Measurements from ENCODE around the gene WASHC3. TPM values are rescaled to one million over a fixed set of nuclear protein-coding genes. Genes with fewer than 3 reads are reported as not detected.

WASHC3 gene
- total RNA-seq, 2 experiments from 2014 or later: 46.7 to 58.6 TPM

DNA sequence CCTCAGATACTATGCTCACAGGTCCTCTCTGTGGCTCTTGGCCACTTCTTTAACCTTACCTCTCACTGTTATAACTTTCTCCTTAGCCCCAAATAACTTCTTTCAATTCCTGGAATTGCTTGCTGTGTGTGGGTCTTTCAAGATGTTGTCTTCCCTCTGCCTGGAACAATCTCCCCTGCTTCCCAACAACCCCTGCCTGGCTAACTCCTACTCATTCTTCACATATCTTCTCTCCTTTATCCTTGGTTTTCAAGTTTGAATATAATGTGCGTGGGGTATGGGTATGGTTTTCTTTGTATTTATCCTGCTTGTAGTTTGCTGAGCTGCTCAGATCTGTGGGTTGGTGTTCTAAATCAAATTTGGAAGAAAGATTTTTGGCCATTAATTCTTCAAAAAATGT lies 2.7 kb upstream of the WASHC3 start:
- no peak for DNase-seq
- Mint-ChIP-seq H3K4me1 (peaks cover 46% of the 10 kb centered on the region), H3K27me3 (no peaks in the 10 kb centered on the region), H3K36me3 (ENCODE audit: low read depth) (peaks cover 11% of the 10 kb centered on the region), H3K4me3 (no peak overlapping the region), H3K27ac (no peak overlapping the region), H3K9me3 (peaks cover 2% of the 10 kb centered on the region)
- CTCF ChIA-PET: interaction anchor here (1.2 kb wide), 1 partner anchor 122 kb away, joined by 3 read pairs; no protein-coding TSS in a partner anchor
- POLR2A ChIA-PET: no interaction called here

DNA sequence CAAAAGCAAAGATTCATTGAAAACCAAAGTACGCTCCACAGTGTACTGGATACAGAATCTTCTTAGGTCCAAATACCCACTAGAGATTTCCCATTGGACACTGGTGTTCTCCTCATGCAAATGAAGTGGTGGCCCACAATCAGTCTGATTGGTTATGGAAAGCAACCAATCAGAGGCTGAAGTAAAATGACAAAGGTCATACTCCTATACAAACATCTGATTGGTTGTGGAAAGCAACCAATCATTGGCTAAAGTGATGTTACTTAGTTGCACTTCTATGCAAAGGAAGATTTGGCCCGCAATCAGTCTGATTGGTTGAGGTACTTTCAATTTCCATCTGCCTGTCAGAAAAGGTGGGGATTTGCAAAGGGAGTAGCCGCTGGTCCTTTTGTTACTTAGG lies 1.3 kb upstream of the WASHC3 start:
- Mint-ChIP-seq H3K36me3 (ENCODE audit: low read depth) (peaks cover 22% of the 10 kb centered on the region), H3K9me3 (peaks cover 2% of the 10 kb centered on the region), H3K27ac (no peak overlapping the region), H3K4me3 (no peak overlapping the region), H3K4me1 (peaks cover 51% of the 10 kb centered on the region), H3K27me3 (no peaks in the 10 kb centered on the region)
- ChIA-PET POLR2A (no interaction called here), CTCF (no interaction called here)
- no peak for DNase-seq

DNA sequence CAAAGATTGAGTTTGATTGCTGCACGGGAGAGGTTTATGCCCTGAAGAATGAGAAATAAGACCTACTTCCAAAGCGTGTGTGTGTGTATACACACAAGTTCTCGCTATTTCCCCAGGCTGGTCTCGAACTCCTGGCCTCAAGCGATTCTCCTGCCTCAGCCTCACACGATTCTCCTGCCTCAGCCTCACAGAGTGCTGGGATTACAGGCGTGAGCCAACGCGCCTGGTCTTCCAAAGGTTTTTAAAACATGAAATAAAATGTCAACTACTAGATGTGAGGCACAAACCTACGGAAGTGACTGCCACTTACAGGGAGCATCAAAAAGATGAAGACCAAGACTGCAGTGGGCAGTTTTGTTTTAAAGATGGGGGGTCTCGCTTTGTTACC lies 622 bp upstream of the WASHC3 start:
- Mint-ChIP-seq H3K36me3 (ENCODE audit: low read depth) (peaks cover 28% of the 10 kb centered on the region), H3K27ac (peak overlapping the region; percentile 99), H3K4me1 (peaks cover 58% of the 10 kb centered on the region), H3K4me3 (peak overlapping the region; percentile 93), H3K9me3 (peaks cover 2% of the 10 kb centered on the region), H3K27me3 (no peaks in the 10 kb centered on the region)
- POLR2A ChIA-PET: no interaction called here
- DNase-seq: no peak
- CTCF ChIA-PET: interaction anchor here (0.8 to 1.2 kb wide), 2 partner anchors 9 to 19 kb away, joined by 3 to 4 read pairs; no protein-coding TSS in a partner anchor

DNA sequence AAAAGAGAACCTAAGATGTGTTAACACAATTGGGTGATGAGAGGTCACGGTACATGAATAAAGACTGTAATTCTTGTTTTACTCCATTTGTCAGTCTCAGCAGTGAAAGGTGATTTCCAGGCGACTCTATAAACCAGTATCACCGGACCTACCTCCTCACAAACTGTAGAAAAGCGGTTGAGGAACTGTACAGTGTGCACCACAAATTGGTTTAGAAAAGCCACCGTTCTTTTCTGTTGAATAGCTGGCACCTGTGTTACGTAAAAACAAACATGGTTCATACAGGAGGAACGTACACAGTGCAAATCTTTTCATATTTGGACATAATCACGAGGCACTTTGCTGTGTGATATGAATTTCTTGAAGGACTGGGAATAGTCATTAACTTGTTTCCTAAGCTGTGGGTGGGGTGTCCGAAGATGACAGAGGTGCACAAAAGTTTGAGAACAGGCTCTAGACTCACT lies 663 bp downstream of the WASHC3 start:
- H3K27me3 Mint-ChIP-seq: no peaks in the 10 kb centered on the region
- H3K36me3 Mint-ChIP-seq (ENCODE audit: low read depth): peaks cover 41% of the 10 kb centered on the region
- peaks cover 61% of the 10 kb centered on the region for H3K4me1 Mint-ChIP-seq
- ChIA-PET CTCF (interaction anchor here (0.6 to 1.4 kb wide), 4 partner anchors 9 to 118 kb away, joined by 3 to 5 read pairs (median 4); no protein-coding TSS in a partner anchor), POLR2A (no interaction called here)
- peak overlapping the region; percentile 99 for H3K27ac Mint-ChIP-seq
- peaks cover 2% of the 10 kb centered on the region for H3K9me3 Mint-ChIP-seq
- H3K4me3 Mint-ChIP-seq: peak overlapping the region; percentile 93
- DNase-seq: peak; percentile 41

DNA sequence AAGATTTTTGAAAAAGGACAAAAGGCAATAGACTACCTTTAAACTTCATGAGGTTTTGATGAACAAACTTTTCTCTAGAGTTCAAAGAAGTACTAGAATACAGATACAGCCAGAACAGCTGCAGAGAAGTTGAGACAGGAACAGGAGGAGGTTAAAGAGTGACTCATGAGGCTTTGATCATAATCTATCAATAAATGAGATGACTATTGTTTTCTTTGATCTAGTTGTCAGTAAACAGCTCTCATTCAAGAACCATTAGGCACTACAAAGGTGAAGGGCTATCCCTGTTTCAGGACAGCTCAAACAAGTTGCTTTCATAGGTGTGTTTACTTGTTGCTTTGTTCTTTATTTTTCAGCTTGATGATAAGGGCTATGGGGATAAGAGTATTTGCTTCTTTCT lies 2.4 kb downstream of the WASHC3 start:
- Mint-ChIP-seq H3K4me1 (peaks cover 64% of the 10 kb centered on the region), H3K27ac (peak overlapping the region; percentile 89), H3K36me3 (ENCODE audit: low read depth) (peaks cover 54% of the 10 kb centered on the region), H3K27me3 (no peaks in the 10 kb centered on the region), H3K9me3 (peaks cover 2% of the 10 kb centered on the region), H3K4me3 (peak overlapping the region; percentile 37)
- ChIA-PET CTCF (interaction anchor here (1.2 to 1.5 kb wide), 2 partner anchors 92 to 229 kb away, joined by 3 to 4 read pairs; partner anchors contain the start of gene GNPTAB), POLR2A (no interaction called here)
- peak; percentile 45 for DNase-seq

DNA sequence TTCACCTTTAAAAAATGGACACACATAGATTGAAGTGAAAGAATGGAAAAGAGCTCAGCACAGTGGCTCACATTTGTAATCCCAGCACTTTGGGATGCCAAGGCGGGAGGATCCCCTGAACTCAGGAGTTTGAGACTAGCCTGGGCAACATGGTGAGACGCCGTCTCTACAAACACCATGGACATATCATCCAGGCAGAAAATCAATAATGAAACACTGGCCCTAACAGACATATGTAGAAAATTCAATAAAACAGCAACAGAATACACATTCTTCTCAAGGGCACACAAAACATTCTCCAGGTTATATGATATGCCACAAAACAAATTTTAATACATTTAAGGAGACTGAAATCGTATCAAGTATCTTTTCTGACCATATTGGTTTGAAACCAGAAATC lies 7.4 kb downstream of the WASHC3 start:
- Mint-ChIP-seq H3K4me1 (peaks cover 40% of the 10 kb centered on the region), H3K27ac (no peak overlapping the region), H3K4me3 (no peak overlapping the region), H3K36me3 (ENCODE audit: low read depth) (peaks cover 67% of the 10 kb centered on the region), H3K9me3 (no peaks in the 10 kb centered on the region), H3K27me3 (no peaks in the 10 kb centered on the region)
- ChIA-PET CTCF (interaction anchor here (0.8 kb wide), 1 partner anchor 8 kb away, joined by 3 read pairs; the partner anchor contains the start of gene WASHC3), POLR2A (no interaction called here)
- no peak for DNase-seq

DNA sequence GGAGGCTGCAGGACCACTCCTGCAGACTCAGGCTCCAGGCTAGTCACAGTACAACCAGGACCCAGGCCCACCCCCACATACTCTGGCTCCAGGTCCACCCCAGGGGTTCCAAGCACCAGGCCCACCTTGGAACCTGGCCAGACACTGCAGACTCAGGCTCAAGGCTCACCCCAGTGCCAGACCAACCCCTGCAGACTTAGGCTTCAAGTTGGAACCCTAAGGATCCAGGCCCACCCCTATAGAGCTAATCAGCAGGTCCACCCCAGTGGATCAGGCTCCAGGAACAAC lies 8.8 kb downstream of the WASHC3 start:
- H3K4me3 Mint-ChIP-seq: no peak overlapping the region
- peaks cover 62% of the 10 kb centered on the region for H3K36me3 Mint-ChIP-seq (ENCODE audit: low read depth)
- ChIA-PET CTCF (interaction anchor here (0.6 to 2.1 kb wide), 3 partner anchors 8 to 91 kb away, joined by 3 to 5 read pairs (median 5); partner anchors contain the start of gene WASHC3), POLR2A (no interaction called here)
- H3K9me3 Mint-ChIP-seq: no peaks in the 10 kb centered on the region
- DNase-seq: no peak
- no peaks in the 10 kb centered on the region for H3K27me3 Mint-ChIP-seq
- H3K27ac Mint-ChIP-seq: no peak overlapping the region
- H3K4me1 Mint-ChIP-seq: peaks cover 29% of the 10 kb centered on the region

DNA sequence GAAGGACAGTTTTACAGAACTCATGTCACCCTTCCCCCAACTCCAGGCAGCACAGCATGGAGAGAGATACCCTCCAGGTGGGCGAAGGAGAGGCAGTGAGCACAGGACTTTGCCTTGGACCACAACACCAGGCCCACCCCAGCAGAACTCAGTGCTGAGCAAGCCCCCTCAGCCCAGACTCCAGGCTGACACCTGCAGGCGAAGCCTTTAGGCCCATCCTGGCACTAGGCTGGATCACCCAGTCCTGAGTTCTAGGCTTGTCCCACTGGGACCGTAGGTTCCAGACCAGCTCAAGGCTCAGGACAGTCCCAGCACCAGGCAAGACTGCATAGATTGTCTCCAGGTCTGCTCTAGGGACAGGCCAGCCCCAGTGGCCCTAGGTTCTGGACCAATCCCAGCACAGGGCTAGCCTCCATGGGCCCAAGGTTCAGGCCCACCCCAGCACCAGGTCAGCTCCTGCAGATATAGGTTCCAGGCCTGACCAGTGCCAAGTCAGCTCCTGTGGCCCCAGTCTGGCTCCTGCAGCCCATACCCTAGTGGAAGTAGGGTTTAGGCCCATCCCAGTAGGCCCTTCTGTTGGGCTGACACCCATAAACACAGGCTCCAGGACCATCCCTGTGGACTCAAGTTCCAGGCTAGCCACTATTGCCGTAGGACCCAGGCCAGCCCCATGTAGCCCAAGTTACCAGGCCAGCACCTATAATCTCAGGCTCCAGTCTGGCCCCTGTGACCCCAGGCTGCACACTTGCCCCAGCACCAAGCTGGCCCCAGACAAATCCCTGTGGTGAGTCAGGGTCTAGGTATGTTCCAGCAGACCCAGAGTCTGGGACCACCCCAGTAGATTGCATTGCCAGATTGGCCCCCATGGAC lies 9.4 kb downstream of the WASHC3 start:
- Mint-ChIP-seq H3K4me1 (peaks cover 23% of the 10 kb centered on the region), H3K27me3 (no peaks in the 10 kb centered on the region), H3K4me3 (no peak overlapping the region), H3K9me3 (no peaks in the 10 kb centered on the region), H3K36me3 (ENCODE audit: low read depth) (peaks cover 58% of the 10 kb centered on the region), H3K27ac (no peak overlapping the region)
- no peak for DNase-seq
- POLR2A ChIA-PET: no interaction called here
- CTCF ChIA-PET: interaction anchor here (0.6 to 2.1 kb wide), 4 partner anchors 9 to 91 kb away, joined by 3 to 5 read pairs (median 4); partner anchors contain the start of gene WASHC3

DNA sequence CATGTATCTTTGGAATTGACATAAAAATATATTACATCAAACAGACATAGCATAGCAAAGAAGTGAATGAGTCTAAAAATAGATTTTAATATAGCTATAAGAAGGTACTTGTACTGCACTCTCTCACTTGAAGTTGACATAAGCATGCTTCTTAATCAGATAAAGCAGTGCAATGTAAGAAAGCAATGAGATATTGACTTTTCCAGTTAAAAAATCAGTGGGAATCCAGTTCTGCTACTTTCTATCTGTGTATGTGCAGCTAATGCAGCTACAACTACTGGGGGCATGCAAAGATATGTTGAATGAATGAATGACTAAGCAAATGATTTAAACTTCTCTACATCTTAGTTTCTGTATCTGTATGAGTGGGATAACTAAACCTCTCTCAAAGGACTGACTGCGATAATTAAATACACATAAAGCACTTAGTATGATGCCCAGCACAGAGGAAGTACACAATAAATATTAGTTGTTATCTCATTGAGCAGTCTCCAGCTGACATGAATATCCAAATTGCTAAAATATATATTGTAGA lies 10.3 kb downstream of the WASHC3 start:
- Mint-ChIP-seq H3K27ac (no peak overlapping the region), H3K4me1 (peaks cover 21% of the 10 kb centered on the region), H3K9me3 (no peaks in the 10 kb centered on the region), H3K27me3 (no peaks in the 10 kb centered on the region), H3K4me3 (no peak overlapping the region), H3K36me3 (ENCODE audit: low read depth) (peaks cover 51% of the 10 kb centered on the region)
- ChIA-PET CTCF (interaction anchor here (1.2 to 2.1 kb wide), 2 partner anchors 10 to 25 kb away, joined by 3 to 5 read pairs; partner anchors contain the start of gene WASHC3), POLR2A (no interaction called here)
- no peak for DNase-seq

DNA sequence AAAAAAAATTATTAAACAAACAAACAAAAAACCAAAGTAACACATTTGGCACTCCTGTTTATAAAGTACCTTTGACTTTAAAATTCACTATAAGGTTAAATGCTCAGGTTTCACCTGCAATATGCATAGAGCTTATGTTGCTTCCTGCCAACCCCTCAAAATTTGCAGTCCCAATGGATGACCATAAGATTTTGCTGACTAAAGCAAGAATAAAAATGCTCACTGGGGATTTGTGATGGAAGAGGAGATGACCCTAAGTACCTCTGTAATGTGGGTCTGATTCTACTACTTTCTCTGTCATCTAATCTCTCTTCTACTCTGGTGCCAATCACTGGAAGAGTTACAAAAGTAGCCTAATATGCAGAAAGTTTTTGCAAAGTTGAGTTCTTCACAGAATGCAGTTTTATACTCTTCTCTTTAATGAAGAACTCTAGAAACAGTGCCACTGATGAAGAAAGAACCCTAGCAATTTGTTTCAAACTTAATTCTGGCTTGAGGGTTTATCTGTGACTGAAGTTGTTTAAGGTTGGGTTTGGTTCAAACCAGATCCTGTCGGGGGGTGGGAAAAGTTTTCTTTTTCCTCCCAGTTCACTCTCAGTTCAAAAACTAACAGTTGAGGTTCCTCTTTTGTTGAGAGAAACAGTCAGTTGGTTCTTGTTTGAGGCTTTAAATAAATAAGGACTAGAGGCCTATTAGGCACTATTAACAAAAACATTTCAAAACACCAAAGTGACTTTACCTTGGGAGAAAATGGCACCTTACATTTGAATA lies 10.9 kb downstream of the WASHC3 start:
- CTCF ChIA-PET: interaction anchor here (1.2 to 2.1 kb wide), 2 partner anchors 11 to 24 kb away, joined by 3 to 5 read pairs; partner anchors contain the start of gene WASHC3
- POLR2A ChIA-PET: no interaction called here
- H3K9me3 Mint-ChIP-seq: no peaks in the 10 kb centered on the region
- H3K4me1 Mint-ChIP-seq: peaks cover 20% of the 10 kb centered on the region
- H3K27me3 Mint-ChIP-seq: no peaks in the 10 kb centered on the region
- H3K4me3 Mint-ChIP-seq: no peak overlapping the region
- DNase-seq: no peak
- H3K27ac Mint-ChIP-seq: no peak overlapping the region
- H3K36me3 Mint-ChIP-seq (ENCODE audit: low read depth): peaks cover 45% of the 10 kb centered on the region

DNA sequence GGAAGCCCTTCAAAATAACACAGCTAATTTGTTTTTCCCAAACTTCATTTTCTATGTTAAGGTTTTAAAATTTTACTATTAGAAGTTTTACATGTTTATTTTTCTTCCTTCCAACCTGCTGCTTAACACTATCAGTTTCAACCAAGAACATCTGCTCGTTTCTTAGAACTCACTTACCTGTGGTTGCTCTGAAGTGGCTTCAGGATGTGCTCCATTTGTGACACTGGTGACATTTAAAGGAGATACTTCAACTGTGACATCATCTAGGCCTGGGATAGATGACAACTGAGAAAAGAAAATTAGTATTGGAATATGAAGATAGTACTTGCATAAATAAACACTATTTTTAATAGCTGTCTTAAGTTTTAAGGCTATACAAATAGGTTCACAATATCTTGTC lies 17.9 kb downstream of the WASHC3 start:
- ChIA-PET CTCF (interaction anchor here (1.3 to 1.4 kb wide), 2 partner anchors 11 to 18 kb away, joined by 3 to 4 read pairs; partner anchors contain the start of gene WASHC3), POLR2A (no interaction called here)
- H3K4me3 Mint-ChIP-seq: no peak overlapping the region
- DNase-seq: peak; percentile 71
- H3K27ac Mint-ChIP-seq: peak overlapping the region; percentile 59
- peaks cover 21% of the 10 kb centered on the region for H3K4me1 Mint-ChIP-seq
- H3K36me3 Mint-ChIP-seq (ENCODE audit: low read depth): peaks cover 27% of the 10 kb centered on the region
- no peaks in the 10 kb centered on the region for H3K9me3 Mint-ChIP-seq
- no peaks in the 10 kb centered on the region for H3K27me3 Mint-ChIP-seq

DNA sequence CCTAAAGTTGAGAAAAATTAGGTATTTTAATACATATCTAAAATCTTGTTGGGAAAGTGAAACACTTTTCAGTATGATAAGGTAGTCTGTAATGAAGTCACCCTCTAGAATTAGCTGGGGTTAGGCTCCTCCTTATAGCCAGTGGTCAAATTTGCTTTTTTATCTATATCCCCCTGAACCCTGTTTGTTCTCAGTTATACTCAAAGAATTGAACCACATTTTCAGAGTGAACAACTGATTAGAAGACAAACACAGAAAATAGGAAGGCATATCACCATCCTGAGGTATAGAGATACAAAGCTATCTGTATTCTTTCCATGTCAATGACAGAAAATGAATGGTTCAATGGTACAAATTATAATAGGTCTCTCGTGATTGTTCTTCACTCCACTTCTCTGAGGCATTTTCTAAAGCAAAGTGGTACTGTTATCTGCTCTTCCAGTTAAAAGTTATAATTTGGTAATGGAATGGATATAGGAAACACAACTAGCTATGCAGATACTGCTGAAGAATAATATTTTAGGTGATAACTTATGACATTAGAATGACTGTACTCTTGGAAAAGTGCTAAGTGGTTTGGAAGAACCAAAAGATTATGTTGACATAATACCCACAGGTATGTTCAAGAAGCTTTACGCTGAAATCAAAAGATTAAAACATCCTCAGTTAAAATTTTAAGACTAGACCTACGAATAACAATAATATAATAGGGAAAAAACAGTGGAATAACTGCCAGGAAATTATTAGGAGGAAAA lies 27.6 kb downstream of the WASHC3 start:
- no peak for DNase-seq
- H3K27me3 Mint-ChIP-seq: no peaks in the 10 kb centered on the region
- CTCF ChIA-PET: interaction anchor here (1.3 kb wide), 1 partner anchor 10 kb away, joined by 3 read pairs; no protein-coding TSS in a partner anchor
- no peak overlapping the region for H3K27ac Mint-ChIP-seq
- no peaks in the 10 kb centered on the region for H3K4me1 Mint-ChIP-seq
- H3K36me3 Mint-ChIP-seq (ENCODE audit: low read depth): peaks cover 46% of the 10 kb centered on the region
- POLR2A ChIA-PET: no interaction called here
- no peaks in the 10 kb centered on the region for H3K9me3 Mint-ChIP-seq
- no peak overlapping the region for H3K4me3 Mint-ChIP-seq

Data from activated CD4-positive, alpha-beta T cell treated with anti-CD3 and anti-CD28 coated beads, Interleukin-2, amount 10 ng/mL, durations not matched to agents 7 days and 5 days (primary cell).